ENCODE results near the gene SLC66A1.

The SLC66A1 gene

DNA sequence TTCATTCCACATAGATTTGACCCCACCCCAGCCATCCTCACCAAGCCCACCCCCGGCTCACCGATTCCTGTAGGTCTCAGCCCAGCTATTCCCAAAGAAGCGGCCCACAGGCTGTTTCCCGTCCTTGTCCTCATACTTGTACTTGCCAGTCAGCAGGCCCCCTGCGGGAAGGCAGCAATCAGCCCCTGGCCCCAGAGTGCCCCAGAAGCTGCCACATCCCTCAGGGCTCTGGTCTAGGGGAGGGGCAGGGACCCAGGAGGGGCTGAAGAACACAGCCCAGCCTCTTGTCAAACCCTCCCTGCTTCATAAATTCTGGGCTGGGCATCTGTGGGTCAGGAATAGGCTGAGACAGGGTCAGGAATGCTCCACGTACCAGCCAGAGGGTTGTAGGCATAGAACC, 5.2 kb upstream of the SLC66A1 start:
- no peak for DNase-seq

GRCh38 chr1:19307794-19308508, 4.2 kb upstream of the SLC66A1 start:
- no peak for DNase-seq

DNA sequence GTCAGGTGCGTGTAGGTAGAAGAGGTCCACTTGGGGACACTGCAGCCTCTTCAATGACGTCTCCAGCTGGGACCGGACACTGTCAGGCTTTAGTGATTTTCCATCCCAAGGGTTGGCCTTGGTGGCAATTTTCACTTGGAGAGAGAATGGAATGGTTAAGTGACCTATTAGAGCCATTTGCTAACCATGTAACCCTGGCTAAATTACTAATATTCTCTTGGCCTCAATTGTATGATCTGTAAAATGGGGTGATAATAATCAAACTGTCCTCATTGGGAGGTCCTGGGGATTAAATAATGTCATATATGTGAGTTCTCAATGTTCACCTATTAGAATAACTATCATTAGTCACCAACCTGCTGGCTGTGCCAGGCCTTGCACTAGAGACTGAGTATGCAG, 3.6 kb upstream of the SLC66A1 start:
- no peak for DNase-seq

DNA sequence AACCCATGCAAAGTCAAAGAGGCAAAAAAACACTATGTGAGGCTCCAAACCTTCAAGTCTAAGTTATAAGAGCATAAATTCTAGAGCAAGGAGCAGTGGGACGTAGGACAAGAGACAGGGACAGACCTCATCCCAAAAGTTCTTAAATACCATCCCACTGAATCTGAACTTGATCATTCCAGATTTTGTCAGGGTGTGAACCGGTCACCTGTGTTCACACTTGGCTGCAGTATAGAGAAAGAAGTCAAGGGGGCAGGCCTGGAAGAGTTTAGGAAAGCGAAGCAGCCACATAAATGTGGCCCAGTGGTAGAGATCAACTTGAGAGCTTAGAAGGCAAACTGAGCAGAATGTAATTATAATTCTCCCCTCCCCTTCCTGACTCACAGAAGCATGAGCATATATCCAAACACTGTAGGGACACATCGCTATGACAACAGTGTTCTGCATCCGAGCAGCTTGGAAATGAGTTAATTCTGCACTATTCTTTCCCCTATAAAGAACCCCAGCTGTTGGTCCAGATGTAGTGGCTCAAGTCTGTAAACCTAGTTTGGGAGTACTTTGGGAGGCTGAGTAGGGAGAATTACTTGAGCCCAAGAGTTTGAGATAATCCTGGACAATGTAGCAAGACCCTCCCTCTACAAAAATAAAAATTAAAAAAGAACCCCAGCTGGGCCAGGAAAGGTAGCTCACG, 2.9 kb upstream of the SLC66A1 start:
- no peak for DNase-seq

DNA sequence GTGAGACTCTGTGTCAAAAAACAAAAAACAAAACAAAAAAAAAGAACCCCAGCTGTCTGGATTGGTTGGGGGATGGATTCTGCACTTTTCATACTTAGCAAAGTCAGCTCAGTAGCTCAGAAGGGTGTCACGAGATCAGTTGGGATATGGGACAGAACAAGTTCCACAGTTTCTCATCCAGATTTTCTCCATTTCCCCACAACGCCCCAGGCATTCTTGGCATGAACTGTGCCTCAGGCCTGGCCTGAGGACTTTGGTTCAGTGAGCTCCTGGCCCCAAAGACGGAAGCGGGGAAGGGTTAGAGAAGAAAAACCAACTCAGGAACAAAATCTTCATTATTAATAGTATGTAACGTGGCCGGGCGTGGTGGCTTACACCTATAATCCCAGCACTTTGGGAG, 2.1 kb upstream of the SLC66A1 start:
- DNase-seq, result no peak

DNA sequence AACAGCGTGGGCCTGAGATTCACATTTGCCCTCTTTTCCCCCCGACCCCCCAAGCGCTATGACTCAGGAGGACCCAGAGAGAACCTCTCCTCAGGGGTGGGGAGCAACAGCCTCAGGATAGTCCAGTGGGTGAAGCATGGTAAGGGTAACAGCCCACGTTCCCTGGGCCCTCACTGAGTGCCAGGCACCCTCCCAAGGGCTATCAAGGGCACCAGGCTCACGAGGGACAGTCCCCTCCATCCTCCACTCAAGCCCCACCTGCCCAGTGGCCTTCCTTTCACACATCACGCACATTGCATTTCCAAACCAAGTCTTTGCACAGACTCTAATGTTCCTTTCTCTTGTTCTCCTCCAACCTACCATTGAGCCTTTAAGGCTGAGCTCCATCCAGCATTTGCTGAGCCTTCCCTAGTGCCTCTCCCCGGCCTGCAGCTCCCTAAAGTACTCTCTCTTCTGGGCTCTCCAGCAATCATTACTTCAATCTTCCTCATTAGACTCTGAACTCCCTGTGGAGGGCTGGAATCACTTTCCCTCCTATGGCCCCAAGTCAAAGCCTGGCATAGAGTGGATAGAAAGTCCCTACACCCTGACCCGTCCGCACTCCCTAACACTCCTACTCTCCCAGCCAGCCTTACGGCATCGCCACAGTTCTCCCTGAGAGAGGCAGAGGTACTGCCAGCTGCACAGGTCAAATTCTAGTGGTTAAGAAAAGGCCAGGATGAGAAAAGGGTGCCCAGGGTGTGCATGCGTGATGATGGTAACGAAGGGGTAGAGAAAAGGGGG, 1.2 kb upstream of the SLC66A1 start:
- DNase-seq, result no peak

- no peak for DNase-seq
Measured at GRCh38 chr1:19311503-19311930, 609 bp upstream of the SLC66A1 start.

DNA sequence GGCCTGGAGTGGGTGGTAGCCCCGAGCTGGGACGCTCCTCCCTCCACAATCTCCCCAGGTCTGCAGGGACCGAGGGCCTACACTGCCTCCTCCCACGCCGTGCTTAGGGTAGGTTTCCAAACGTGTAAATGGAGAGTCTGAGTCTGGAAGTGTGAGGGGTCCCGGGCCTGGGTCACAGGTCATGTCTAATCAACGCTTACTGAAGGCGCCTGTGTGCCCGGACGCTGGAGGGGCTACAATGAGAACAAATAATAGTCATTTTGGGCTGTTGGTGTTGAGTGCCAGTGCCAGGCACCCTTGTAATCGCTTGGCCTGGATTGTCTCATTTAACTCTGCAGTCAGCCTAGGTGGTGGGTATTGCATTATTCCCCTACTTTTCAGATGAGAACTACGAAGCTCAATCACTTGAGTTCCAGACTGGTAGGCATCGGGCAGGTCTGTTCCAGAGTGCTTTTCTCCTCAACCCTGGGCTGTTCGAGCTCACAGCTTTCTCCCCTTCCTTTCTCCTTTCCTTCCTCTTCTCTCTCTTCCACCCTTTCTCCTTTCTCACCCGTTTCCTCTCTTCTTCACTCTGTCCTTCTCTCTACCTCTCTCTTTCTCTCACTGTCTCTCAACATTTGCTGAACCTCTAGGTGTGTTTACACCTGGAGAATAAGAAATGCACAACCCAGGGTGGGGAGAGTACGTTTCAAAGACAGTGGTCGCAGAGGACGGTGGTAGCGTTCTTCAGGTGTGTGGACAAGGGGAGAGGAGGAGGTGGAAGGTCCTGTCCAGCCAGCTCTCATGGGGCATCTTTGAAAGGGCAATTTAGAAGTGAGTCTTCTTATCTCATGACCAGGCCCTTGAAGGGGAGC, 883 bp downstream of the SLC66A1 start:
- DNase-seq, result no peak

DNA sequence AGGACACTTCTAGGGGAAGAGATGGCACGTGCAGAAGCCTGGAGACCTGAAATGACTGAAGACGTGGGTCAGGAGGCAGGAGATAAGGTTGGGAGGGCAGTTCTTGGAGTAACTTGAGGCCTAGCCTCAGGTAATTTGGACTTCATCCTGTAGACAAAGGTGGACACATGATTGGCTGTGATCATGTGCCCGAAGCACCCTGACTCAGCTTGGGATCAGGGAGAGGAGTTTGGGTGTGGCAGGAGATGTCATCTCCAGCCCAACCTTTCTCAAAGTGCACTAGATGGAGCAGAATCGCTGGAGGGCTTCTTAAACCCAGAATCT, 1.5 kb downstream of the SLC66A1 start:
- no peak for DNase-seq

GRCh38 chr1:19313961-19314882, 2.1 kb downstream of the SLC66A1 start:
- no peak for DNase-seq

GRCh38 chr1:19315378-19316198, 3.5 kb downstream of the SLC66A1 start:
- DNase-seq, result no peak

DNA sequence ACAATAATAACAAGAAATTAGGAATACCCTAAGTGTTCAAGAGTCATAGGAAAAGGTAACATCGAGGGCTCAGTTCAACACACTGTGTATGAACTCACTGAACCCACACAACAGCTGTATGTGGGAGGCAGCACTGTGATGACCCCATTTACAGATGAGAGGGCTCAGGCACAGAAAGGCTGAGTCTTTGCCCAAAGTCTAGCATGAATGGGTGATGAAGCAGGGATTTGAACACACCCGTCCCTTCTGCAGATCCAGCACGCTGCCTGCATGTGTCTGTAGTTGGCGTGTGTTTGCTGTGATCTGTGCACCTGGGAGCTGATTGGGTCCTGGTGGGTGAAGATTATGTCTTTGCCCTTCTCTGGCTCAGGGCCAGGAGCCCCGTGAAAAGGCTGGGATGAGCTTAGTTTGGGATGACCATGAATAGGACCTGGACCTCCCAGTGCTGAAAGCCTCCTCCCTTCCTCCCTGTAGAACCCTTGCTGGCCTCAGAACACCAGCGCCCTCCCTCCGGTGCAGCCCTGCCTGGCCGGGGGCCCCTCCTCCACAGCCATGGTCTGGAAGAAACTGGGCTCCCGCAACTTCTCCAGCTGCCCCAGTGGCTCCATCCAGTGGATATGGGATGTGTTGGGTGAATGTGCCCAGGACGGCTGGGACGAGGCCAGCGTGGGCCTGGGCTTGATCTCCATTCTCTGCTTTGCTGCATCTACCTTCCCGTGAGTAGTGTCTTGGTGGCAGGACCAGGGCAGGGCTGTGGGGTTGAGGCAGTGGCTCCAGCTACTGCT, 5.2 kb downstream of the SLC66A1 start:
- DNase-seq, result no peak

- no peak for DNase-seq
Measured at GRCh38 chr1:19319196-19319595, 7.1 kb downstream of the SLC66A1 start.

- no peak for DNase-seq
Measured at GRCh38 chr1:19321071-19321470, 8.9 kb downstream of the SLC66A1 start.

GRCh38 chr1:19322481-19322880, 10.4 kb downstream of the SLC66A1 start:
- no peak for DNase-seq

DNA sequence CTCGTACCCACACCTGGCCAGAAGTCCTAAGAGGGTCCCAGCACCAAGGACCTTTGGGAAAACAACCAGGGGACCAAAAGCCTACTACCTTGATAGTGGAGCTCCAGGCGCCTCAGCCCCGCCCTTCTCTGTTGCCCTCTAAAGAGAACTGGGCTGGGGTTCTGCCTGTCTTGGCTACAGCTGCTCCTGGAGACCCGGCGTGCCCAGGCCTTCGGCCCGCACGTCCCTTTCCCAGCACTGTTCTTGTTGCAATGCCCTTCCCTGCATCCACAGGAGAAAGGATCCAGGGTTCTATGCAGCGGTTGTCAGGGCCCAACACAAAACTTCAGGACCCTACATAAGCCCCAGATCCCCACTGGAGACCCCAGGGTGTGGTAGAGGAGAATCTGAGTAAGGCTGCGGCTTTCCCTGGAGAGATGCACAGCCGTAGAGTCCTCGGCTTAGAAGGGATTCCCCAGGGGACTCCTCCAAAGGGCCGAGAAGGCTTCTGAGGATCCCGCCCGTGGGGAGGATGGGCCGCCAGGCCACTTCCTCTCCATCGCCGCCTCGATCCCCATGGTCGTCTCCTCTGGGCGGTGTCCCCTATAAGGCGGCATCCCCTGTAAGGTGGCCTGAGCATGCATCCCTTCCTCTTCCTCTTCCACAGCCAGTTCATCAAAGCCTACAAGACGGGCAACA, 12.0 kb downstream of the SLC66A1 start:
- no peak for DNase-seq

DNA sequence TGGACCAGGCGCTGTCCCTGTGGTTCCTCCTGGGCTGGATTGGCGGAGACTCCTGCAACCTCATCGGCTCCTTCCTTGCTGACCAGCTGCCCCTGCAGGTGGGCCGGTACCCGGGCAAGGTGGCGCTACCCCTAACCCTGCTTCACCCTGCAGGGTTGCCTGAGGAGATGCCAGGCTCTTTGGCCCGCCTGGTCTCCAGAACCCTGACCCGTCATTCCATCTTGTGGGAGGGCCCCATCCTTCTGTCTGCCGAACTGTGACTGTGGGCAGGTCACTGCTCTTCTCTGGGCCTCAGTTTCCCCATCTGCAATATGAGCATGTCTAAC, 12.5 kb downstream of the SLC66A1 start:
- no peak for DNase-seq

GRCh38 chr1:19325368-19325957, 13.3 kb downstream of the SLC66A1 start:
- no peak for DNase-seq

Measured in central memory CD4-positive, alpha-beta T cell (primary cell).